ENCODE data around the gene FBLN1.

Gene FBLN1

GRCh38 chr22:45483319-45483718, 19.4 kb upstream of the FBLN1 start:
- TF ChIP-seq CTCF (IDR thresholded peaks at IDR 0.05; ENCODE audit: borderline replicate concordance, control extremely low read depth, extremely low read depth, insufficient read depth, missing control alignments), result no peak
- DNase-seq (ENCODE audit: low spot score), result no peak
- in situ Hi-C loops (cut with MboI; ENCODE audit: low sequenced_read_pairs, unreplicated experiment), result no loop called here

DNA sequence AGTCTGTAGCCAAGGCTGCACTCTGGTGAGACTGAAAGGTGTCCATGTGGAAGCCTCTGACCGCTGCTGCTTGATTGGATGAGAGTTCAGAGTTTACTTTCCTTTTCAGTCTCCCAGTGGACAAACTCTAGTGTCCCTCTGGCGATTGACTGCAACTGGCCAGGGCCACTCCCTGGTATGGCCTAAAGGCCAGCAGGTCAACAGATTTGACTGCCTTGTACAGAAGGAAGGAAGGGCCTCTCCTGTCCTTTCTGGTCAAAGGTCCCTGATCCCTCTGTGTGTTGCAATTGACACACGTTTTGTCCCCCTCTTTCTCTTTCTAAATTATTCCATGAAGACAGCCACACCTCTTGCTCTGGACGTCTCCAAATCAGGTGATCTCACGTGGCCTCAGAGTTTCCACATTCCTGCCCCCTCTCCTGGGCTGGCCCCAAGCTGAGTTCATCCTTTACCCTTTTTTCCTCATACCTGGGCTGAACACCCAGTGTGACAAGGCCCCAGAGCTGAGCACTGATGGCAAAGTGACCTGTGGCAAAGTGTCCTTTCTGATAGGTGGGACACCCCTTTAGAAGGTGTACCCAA, 18.7 kb upstream of the FBLN1 start:
- in situ Hi-C loops (cut with MboI; ENCODE audit: low sequenced_read_pairs, unreplicated experiment), result no loop called here
- no peak for TF ChIP-seq CTCF (IDR thresholded peaks at IDR 0.05; ENCODE audit: borderline replicate concordance, control extremely low read depth, extremely low read depth, insufficient read depth, missing control alignments)
- no peak for DNase-seq (ENCODE audit: low spot score)

DNA sequence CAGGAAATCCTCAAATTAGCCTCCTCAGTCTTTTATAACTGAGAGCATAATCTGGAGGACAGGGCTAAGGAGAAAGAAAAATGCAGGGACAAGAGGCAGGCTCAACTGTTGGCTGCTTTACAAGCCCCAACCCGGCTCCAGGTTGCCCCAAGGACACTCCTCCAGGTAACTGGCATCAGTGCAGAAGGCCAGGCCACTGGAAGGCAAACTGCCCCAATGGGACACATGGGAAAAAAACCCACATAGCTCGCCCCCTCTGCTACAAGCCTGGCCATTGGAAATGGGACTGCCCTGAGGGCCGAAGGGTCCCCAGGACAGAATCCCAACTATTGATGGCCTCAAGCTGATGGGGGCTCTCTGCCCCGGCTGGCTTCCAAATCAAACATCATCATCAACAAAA, 17.9 kb upstream of the FBLN1 start:
- DNase-seq (ENCODE audit: low spot score), result no peak
- in situ Hi-C loops (cut with MboI; ENCODE audit: low sequenced_read_pairs, unreplicated experiment), result no loop called here
- TF ChIP-seq CTCF (IDR thresholded peaks at IDR 0.05; ENCODE audit: borderline replicate concordance, control extremely low read depth, extremely low read depth, insufficient read depth, missing control alignments), result no peak

DNA sequence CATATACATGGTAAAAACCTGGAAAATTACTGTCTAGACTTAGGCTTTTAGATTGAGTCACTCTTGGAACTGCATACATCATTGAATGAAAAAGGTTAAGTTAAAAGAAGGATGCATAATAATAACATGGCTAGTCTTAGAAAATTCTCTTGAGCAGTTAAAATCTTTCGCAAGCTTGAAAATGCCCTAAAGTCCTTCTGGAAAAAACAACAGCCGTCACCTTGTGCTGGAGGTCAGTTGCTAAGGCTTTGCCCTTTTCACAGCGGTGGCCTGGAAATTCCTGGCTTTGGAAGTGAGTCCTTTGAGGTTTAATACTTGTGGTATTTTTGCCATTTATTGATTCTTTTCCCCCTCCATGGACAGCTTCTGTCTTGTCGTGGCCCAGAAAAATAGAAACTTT, 17.4 kb upstream of the FBLN1 start:
- no peak for DNase-seq (ENCODE audit: low spot score)
- in situ Hi-C loops (cut with MboI; ENCODE audit: low sequenced_read_pairs, unreplicated experiment), result no loop called here
- no peak for TF ChIP-seq CTCF (IDR thresholded peaks at IDR 0.05; ENCODE audit: borderline replicate concordance, control extremely low read depth, extremely low read depth, insufficient read depth, missing control alignments)

- no peak for TF ChIP-seq CTCF (IDR thresholded peaks at IDR 0.05; ENCODE audit: borderline replicate concordance, control extremely low read depth, extremely low read depth, insufficient read depth, missing control alignments)
- in situ Hi-C loops (cut with MboI; ENCODE audit: low sequenced_read_pairs, unreplicated experiment), result no loop called here
- no peak for DNase-seq (ENCODE audit: low spot score)
Observed at GRCh38 chr22:45488764-45489370, 13.8 kb upstream of the FBLN1 start.

DNA sequence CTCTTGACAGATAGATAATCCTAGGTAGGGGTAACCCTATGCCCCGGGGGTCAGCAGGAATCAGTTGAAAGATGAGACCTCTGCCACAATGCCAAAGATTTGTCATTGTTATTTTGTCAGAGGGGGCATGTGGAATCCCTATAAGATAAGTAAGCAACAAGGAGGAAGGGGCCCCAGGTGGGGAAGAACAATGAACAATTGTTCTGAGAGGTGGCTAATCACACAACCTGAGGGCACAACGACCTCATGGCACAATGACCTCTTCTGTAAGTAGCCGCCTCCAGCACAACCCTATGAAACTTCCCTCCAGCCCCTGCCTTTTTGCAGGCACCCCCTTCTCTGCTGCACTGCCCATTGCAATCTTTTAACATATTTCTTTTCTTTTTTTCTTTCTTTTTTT, 11.8 kb upstream of the FBLN1 start:
- DNase-seq (ENCODE audit: low spot score), result no peak
- no peak for TF ChIP-seq CTCF (IDR thresholded peaks at IDR 0.05; ENCODE audit: borderline replicate concordance, control extremely low read depth, extremely low read depth, insufficient read depth, missing control alignments)
- in situ Hi-C loops (cut with MboI; ENCODE audit: low sequenced_read_pairs, unreplicated experiment), result no loop called here
